ENCODE results near the gene HK2.

- TF ChIP-seq CTCF (IDR thresholded peaks at IDR 0.05; ENCODE audit: low read depth, low read length), result no peak
- TF ChIP-seq MAX (IDR thresholded peaks at IDR 0.05; ENCODE audit: low read depth, low read length), result no peak
Observed at GRCh38 chr2:74937221-74937880, 103.4 kb downstream of the HK2 start.

Measured in NB4 (cell line).